HL-60/S4 treated with phorbol 12-myristate 13-acetate at 8.2 ng/mL for 4 days and 3 days (cell line): ENCODE results near the gene UTS2R.

Experiments used
- in situ Hi-C: fragments of 300-500 bp; cut with MboI; formaldehyde crosslinking; loops from 2 replicates; pipeline ENCODE4 v1.15.0; 2022; ENCODE audit warnings: low sequenced_read_pairs

The UTS2R gene

DNA sequence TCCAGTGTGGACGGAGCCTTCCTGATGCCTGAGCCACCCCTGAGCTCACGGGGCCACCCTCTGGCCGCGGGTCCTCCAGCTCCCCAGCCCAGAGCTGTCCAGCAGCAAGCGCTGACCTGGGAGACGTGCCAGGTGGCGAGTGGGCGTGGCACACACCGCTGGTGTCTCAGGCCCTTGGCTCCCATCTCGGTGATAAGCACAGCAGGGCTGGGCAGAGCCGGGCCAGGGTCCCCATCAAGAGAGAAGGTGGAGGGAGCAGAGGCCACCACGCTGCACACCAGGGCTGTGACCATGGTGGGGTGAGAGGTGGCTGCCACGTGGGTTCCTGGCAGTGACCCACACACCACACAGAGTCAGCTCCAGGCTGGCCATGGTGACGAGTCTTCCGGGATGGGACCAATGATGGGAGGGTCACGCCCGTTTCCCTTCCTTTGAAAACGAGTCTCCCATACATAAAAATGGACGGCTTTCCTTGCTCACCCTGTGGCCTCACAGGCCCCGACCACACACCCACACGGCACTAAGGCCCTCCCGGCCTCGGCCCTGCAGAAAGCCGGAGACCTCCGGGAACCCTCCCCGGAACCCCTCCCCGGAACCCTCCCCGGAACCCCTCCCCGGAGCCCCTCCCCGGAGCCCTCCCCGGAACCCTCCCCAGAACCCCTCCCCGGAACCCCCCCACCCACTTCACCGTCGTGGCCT is 16.8 kb downstream of the UTS2R start:
- in situ Hi-C loops = no loop called here

DNA sequence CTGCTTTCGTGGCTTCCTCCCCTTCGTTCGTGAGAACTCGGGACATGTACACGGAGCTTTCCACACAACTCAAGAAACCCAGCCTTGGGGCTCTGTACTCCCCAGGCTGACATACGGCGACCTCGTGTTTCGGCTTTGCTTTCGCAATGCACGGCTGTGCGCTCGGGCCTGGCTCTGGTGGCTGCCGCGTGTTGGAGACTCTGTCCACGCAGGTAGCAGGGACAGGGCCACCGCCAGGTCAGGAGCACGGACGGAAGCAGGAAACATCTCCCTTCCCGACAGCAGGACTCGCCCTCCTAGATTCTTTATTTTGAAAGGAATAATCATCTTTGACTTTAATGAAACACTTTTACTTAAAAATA is 17.3 kb downstream of the UTS2R start:
- in situ Hi-C loops = no loop called here

DNA sequence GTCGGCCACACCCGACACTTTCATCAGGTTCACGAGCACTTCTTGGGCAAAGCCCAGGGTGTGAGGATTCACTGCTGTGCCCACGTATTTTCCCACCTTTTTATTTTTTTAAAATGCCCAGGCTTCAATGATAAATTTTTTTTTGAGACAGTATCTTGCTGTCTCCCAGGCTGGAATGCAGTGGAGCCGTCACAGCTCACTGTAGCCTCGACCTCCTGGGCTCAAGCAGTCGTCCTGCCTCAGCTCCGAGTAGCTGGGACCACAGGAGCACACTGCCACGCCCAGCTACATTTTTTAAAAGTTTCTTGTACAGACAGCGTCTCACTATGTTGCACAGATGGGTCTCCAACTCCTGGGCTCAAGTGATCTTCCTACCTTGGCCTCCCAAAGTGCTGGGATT is 17.8 kb downstream of the UTS2R start:
- in situ Hi-C loops = no loop called here

DNA sequence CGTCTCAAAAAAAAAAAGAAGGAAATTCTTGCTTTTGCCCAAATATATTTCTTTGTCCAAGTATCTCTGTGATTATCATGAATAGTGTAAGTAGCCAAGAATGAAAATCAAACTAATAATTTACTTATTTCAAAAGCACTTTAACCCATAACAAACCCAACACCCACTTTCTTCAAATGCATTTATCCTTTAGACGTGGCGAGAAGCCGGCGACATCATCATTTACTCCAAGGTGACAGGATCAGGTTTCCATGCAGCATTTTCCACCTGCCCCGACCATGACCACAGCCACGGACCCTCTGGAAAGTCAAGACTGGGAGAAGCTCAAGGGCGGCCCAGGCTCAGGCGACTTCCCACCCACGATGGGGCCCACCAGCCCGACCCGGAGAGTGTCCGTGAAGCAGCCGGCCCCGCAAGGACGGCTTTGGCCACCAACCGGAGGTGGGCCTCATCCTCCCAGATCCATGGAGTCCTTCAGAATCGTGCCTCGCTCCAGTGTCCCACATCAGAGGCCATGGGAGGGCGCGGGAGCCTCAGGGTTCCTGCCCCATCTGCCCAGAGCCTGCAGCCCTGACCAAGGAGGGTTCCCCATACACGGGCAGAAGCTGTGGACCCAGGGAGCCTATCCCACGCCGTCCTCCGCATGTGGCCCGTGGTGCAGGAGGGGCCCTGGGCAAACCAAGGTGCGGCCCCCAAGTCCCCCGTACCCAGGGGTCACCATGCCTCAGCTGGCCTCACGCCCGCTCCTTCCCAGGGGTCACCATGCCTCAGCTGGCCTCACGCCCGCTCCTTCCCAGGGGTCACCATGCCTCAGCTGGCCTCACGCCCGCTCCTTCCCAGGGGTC is 18.7 kb downstream of the UTS2R start:
- in situ Hi-C loops = no loop called here

DNA sequence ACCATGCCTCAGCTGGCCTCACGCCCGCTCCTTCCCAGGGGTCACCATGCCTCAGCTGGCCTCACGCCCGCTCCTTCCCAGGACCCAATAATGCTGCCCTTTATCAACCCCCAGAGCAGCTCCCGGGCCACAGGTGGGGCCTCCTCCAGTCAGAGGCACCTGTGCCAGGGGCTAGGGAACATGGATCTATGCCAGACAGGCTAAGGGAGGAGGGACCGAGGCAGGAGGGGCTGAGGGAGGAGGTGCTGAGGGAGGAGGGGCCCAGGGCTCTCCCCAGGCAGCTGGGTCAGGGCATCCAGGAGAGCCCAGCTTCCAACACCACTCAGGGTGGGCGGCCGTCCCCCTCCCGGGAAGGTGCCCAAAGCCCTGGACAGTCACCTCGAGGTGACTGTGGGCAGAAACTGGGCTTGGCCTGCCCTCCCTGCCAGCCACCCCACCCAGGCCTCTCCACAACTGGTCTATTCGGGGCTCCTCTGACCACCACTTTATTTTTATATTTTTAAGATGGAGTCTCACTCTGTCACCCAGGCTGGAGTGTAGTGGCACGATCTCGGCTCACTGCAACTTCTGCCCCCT is 19.4 kb downstream of the UTS2R start:
- in situ Hi-C loops = no loop called here

DNA sequence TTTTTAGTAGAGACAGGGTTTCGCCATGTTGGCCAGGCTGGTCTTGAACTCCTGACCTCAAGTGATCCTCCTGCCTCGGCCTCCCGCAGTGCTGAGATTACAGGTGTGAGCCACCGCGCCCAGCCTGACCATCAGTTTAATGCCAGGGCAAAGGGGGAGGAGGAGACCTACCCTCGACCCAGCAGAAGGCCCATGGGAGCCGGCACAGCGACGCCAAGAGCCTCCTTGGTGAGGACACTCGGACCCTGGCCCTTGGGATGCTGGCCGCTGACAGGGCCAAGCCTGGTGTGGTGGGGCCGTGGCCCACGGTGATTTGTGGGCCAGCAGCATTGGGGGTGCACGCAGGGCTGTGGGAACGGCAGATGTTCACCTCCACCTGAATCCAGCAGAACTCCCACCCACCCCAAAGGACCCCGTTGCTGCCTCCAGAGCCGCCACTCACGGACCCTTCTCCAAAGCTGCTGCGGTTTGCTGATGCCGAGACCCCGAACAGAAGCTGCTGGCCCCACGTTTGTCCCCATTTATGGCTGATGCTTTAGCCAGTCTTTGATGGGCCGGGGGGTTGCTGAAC is 20.0 kb downstream of the UTS2R start:
- in situ Hi-C loops = no loop called here

DNA sequence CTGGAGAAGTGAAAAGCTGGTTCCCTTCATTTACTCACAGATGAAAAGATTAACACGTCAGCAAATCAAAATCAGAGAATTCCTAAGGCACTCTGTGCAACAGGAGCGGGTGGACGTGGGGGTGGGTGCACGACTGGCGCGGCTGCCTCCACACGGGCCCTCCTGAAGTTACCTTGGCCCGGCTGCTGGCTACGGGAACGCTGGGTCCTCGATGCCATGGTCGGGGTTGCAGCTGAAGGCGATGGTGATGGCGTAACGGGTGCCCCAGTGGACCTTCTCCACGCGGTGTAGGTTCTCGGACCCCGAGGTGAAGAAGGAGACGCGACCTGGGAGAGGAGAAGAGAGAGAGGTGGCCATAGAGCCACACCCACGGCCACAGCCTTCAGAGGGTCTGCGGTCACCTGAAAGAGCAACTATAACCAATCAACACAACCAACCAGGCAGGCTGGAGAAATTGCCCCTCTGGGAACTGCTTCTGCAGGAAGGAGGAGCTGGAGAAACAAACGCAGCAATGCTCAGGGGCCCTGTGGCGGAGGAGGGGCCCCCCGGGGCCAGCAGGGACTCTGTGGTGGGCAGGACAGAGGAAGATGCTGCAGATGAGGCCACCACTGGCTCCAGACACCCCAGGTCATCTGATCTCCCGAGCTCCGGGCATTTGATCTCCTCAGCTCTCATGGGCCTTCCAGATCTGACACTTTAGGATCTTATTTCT is 20.8 kb downstream of the UTS2R start:
- in situ Hi-C loops = no loop called here

DNA sequence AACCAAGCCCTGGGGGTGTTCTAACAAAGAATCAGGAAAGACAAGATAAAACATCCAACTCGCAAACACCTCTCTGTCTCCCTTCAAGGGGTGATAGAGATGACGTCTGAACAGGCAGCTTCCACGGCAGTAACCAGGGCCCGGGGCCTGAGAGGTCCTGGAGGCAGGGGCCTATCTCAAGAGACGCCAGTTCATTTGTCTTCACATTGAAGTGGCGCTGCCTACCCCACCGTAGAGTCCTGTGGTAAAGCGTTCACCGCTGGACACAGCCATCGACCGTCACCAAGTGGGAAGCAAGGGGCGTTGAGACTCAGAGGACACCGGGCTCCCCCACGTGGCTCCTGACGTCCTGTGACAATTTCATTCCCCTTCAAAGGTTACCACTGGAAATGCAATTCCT is 21.4 kb downstream of the UTS2R start:
- in situ Hi-C loops = no loop called here

DNA sequence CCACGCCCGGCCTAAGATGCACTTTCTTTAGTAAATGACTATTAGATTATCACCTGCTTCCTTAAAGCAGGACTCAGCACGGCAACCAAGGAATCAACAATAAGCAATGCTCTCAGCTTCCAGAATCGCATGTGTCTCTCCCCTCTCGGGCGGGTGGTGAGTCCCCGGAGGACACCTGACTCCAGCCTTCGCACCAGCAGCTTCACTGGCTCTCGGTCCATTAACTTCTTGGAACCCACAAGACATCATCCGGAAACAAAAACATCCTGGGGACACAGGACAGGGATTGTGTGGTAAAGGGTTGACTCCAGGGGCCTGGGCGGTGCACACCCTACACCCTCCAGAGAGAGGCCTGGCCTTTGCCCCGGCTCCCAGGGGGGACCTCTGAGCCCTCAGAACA is 22.7 kb downstream of the UTS2R start:
- in situ Hi-C loops = no loop called here

DNA sequence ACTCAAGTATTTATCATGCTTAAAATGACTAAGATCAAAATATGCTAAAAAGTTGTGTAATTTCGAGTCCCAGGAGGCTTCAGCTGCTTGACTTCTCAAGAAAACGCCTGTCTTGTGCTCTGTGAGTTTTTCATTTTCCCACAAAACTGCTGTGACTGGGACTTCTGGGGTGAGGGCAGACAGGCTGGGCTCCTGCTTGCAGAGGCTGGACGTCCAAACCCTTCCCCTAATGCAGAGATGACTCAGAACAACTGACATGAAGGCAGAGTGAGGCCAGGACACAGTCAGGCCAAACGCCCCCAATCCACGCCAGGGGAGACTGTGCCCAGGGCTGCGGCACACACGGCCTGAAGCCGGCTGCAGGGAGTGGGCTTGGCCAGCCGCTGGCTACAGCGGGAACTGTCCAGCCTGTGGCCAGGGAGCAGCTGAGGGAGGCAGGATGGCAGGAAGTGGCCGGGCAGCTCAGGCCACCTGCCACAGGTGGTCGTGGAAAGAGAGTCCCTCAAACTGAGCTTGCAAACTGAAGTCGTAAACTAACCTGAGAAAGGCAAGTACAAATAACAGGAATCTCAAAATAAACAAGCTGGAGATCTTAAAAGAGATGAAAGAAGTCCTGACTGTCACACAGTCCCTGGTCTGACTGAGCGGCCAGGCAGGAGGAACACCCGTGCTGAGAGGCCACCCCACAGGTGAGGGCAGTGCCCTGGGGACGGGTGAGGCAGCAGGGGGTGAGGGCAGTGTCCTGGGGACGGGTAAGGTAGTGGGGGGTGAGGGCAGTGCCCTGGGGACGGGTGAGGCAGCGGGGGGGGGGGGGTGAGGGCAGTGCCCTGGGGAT is 25.3 kb downstream of the UTS2R start:
- in situ Hi-C loops = no loop called here

DNA sequence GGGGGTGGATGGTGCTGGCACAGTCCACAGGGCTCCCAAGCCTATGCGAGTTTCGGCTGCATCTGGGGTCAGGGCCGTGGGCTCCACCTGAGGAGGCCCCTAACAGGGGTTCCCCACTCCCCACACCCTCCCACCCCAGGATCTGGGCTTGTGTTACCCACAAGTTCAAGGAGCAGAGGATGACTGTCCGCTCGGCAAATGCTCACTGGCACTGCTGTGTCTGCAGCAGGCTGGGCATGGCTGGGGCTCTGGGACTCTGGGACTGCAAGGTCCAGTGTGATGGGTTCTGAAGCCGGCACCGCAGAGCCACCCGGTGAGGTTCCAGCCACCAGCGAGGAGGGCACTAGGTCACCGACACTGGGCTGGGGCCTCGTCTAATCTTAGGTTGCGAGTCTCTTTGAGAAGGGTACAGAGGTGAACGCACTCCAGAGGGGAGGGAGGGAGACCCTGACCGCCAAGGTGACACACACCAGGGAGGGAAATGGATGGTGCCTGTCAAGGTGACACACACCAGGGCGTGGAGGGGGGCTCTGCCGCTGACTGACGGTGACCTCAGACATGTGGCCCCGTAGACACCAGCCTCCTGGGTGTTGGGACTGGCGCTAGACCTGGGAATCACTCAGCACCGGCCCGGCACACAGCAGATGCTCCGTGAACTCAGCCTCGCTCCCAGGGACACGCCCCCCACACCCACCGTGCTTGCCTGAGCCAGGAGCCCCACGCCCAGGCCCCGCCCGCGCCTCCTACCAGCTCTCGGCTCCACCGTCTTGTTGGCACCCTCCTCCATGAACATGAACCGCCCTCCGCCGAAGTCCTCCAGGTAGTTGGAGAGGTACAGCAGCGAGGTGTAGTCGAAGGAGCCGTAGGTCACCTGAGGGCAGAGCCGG is 26.1 kb downstream of the UTS2R start:
- in situ Hi-C loops = no loop called here

DNA sequence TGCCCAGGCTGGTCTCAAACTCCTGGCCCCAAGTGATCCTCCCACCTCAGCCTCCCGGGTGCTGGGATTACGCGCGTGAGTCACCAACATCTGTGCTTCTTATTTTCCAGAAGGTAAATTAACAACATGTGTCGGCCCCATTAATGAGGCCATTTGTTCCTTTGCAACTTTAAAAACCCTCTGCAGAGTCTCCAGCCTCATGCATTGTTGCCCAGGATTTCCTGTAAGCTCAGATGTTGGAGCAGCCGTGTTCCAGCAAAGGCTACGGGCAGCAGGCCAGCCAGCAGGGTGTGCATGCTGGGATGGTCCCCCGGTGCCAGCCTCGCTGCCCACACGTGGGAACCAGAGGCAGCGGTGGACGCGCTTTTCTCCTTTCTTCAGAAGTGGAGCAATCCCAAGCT is 27.5 kb downstream of the UTS2R start:
- in situ Hi-C loops = no loop called here

DNA sequence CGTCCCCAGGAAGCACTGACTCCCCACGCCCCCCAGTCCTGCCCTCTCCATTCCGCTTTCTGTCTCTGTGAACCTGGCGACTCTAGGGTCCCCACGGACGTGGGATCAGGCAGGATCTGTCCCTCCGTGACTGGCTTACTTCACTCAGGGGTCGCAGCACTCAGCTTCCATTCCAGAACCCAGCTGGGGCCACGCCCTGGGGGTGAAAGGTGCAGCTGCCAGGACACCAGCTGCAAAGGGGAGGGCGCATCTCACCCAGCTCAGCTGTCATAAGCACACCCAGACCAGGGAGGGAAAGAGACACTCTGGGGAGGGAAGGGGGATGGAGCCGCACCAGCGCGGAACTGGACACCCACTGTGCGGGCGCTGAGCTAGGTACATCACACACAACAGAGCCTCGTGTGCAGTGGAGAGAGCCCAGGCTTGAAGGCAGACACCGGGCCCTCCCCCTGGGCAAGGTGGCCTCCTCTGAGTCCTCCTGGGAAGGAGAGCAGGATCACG is 28.1 kb downstream of the UTS2R start:
- in situ Hi-C loops = loop anchor here (25.0 kb wide), 1 partner anchor 137 kb away; the partner anchor contains the start of gene CSNK1D

DNA sequence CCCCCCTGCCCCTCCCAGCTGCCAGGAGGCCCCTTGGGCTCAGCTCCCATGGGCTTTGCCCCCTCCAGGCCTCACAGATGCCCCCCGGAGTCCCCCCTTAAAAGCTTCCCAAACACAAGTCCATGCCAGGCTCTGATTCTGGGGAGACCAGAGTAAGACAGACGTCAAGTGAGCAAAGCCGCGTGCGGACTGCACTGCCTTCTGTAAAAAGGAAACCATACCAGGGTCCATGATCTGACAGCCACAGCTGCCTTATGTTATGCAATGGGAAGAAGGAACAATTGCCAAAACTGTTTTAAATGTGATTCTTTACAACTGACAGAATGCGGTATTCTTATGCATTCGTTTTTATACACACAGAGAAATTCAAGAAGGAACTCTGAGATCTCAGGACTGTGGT is 28.6 kb downstream of the UTS2R start:
- in situ Hi-C loops = loop anchor here (25.0 kb wide), 1 partner anchor 138 kb away; the partner anchor contains the start of gene CSNK1D

DNA sequence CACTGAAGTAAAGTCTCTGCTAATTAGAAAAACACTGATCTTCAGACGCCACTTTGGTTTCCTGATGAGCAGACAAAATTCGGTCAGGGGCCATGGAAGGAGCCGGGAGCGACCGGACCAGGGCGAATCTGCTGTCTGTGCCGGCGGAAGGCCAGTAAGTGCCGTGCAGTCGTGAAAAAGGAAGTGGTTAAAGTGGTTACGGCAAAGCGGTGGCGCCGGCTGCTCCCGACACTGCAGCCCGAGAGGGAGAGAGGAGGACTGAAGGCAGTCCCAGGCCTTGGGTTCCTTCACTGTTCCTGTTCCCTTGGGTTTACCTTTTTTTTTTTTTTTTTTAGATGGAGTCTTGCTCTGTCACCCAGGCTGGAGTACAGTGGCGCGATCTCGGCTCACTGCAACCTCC is 29.3 kb downstream of the UTS2R start:
- in situ Hi-C loops = loop anchor here (25.0 kb wide), 1 partner anchor 139 kb away; the partner anchor contains the start of gene CSNK1D

DNA sequence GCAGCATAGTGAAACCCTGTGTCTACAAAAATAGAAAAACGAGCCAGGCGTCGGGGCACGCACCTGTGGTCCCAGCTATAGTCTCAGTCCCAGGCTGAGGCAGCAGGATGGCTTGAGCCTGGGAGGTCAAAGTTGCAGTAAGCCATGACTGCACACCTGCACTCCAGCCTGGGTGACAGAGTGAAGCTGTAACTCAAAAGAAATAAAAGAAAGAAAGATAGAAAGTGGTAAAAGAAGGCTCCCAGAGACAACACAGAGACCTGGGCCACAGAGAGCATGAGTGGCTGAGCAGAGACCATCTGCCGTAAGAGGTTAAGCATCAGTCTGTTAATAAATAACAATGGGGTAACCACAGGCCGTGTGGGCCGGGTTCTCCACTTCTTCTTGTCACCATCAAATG is 31.3 kb downstream of the UTS2R start:
- in situ Hi-C loops = loop anchor here (25.0 kb wide), 1 partner anchor 141 kb away; the partner anchor contains the start of gene CSNK1D

DNA sequence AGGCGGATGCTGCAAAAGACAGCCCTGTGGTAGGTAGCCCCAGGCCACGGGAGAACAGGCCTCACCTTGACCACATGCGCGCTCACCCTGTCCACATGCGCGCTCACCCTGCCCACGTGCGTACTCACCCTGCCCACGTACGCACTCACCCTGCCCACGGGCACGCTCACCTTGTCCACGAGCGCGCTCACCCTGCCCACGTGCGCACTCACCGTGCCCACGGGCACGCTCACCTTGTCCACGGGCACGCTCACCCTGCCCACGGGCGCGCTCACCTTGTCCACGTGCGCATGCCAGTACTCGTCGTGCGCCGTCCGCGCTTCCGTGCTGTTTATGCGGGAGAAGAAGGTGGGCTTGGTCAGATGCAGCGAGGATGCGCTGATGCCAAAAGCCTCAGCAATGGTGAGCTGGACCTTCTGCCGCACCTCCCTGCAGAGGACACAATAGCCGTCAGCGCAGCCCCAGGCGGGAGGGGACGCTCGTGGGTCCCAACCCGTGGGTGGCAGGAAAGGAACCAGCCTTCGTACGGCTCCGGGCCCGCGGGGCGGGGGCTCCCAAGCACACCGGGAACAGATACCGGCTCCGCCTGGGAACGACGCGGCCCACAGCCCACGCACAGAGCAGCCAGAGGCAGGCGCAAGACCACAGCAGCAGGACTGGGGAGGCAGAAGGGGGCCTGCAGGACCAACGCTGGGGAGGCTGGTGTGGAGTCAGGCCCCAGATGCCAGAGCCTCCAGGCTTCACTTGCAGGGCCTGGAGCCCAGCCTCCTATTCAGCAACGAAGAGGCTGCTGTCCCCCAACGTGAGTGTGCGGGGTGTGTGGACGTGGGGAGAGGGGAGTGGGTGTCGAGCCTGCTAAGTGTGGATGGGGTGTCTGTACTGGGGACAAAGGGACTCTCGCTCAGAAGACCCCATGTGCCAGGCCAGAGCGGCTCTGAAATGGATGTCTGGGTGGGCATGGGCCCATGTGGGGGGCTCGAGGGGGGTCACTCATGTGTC is 32.4 kb downstream of the UTS2R start:
- in situ Hi-C loops = loop anchor here (25.0 kb wide), 1 partner anchor 142 kb away; the partner anchor contains the start of gene CSNK1D
